DND-41 (cell line): ENCODE measurements around the gene CLIC5.

Experiments
- ATAC-seq: fragments of 200-7000 bp; cut with Tn5 transposase; 3 replicates; pipeline ENCODE4 v1.9.1; 2021; ENCODE audit warnings: low read depth; ENCODE audit not compliant: insufficient read depth
- DNase-seq: peaks from one replicate; pipeline ENCODE4 v3.0.0-alpha.2; 2020
- H2AFZ ChIP-seq: 2 replicates; pipeline ENCODE4 v1.6.0; 2012; ENCODE audit warnings: low read depth, low read length
- H3K27ac ChIP-seq: 2 replicates; pipeline ENCODE4 v1.5.1; 2012; ENCODE audit warnings: low read length, inconsistent platforms
- H3K27me3 ChIP-seq: fragments of 200-600 bp; sonication (generic); 2 replicates; pipeline ENCODE4 v1.6.0; 2012; ENCODE audit warnings: low read length, mild to moderate bottlenecking, inconsistent platforms; ENCODE audit not compliant: insufficient read depth, poor library complexity
- H3K36me3 ChIP-seq: 2 replicates; pipeline ENCODE4 v1.5.1; 2012; ENCODE audit warnings: low read length, inconsistent platforms; ENCODE audit not compliant: insufficient read depth
- H3K4me1 ChIP-seq: 2 replicates; pipeline ENCODE4 v1.5.1; 2012; ENCODE audit warnings: mild to moderate bottlenecking, low read length; ENCODE audit not compliant: insufficient read depth
- H3K4me2 ChIP-seq: 2 replicates; pipeline ENCODE4 v1.6.0; 2012; ENCODE audit warnings: mild to moderate bottlenecking, moderate library complexity, low read length, inconsistent platforms; ENCODE audit not compliant: insufficient read depth
- H3K4me3 ChIP-seq, 2 experiments: fragments of 200-600 bp in 1 of 2; shearing (Covaris generic) in 1 of 2; 2 replicates each; pipeline ENCODE4 v1.5.1; 2012 to 2016; ENCODE audit warnings: inconsistent platforms in 2 of 2, low read length in 2 of 2, mild to moderate bottlenecking in 2 of 2, low read depth in 1 of 2, moderate library complexity in 1 of 2
- H3K79me2 ChIP-seq: 2 replicates; pipeline ENCODE4 v1.6.0; 2012; ENCODE audit warnings: low read length, inconsistent platforms; ENCODE audit not compliant: insufficient read depth
- H3K9ac ChIP-seq: 2 replicates; pipeline ENCODE4 v1.6.0; 2012; ENCODE audit warnings: low read depth, mild to moderate bottlenecking, inconsistent platforms, low read length, moderate library complexity
- H3K9me3 ChIP-seq: 2 replicates; pipeline ENCODE4 v1.5.1; 2012; ENCODE audit warnings: low read length, moderate library complexity, mild to moderate bottlenecking, inconsistent platforms; ENCODE audit not compliant: insufficient read depth, severe bottlenecking
- H4K20me1 ChIP-seq: 2 replicates; pipeline ENCODE4 v1.6.0; 2012; ENCODE audit warnings: low read length; ENCODE audit not compliant: insufficient read depth
- EZH2 ChIP-seq: IDR thresholded peaks from 3 replicates; pipeline ENCODE4 v1.6.1; 2012; ENCODE audit warnings: borderline replicate concordance, low read depth, mild to moderate bottlenecking, moderate library complexity, low read length, inconsistent platforms; ENCODE audit not compliant: severe bottlenecking
- TF ChIP-seq, protein P1 (sequence below): IDR thresholded peaks from 2 replicates; pipeline ENCODE4 v1.5.1; 2012; ENCODE audit warnings: borderline replicate concordance, low read length, moderate library complexity, mild to moderate bottlenecking; ENCODE audit not compliant: poor library complexity, severe bottlenecking; ENCODE audit errors: extremely low read depth

Gene CLIC5

DNA sequence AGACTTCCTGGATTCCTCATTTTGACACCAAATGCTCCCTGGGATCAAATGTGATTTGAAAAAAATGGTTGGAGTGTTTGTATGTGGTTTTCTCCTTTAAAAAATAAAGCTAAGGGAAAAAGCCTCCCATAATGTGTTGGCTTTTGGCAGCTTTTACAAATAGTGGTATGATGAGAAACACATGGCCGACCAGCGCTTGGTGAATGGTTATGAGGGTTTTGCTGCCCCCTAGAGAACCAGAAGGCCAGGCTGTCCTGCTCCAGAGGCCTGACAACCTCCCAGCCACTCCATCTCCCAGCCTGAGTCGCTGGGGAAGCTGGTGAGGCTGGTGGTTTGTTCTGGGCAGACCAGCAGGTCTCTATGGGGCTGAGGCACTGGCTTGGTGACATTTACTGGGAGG is 69.3 kb downstream of the CLIC5 start:
- Histone ChIP-seq H3K27ac (no peak overlapping the region), H3K4me1 (no peaks in the 10 kb centered on the region), H3K36me3 (no peaks in the 10 kb centered on the region), H4K20me1 (no peaks in the 10 kb centered on the region), H3K27me3 (peaks cover 6% of the 10 kb centered on the region), H3K9ac (no peak overlapping the region), H3K9me3 (no peaks in the 10 kb centered on the region), H3K79me2 (no peaks in the 10 kb centered on the region), H2AFZ (no peak overlapping the region), H3K4me2 (no peak overlapping the region), H3K4me3 (no peak overlapping the region)
- TF ChIP-seq, protein P1, sequence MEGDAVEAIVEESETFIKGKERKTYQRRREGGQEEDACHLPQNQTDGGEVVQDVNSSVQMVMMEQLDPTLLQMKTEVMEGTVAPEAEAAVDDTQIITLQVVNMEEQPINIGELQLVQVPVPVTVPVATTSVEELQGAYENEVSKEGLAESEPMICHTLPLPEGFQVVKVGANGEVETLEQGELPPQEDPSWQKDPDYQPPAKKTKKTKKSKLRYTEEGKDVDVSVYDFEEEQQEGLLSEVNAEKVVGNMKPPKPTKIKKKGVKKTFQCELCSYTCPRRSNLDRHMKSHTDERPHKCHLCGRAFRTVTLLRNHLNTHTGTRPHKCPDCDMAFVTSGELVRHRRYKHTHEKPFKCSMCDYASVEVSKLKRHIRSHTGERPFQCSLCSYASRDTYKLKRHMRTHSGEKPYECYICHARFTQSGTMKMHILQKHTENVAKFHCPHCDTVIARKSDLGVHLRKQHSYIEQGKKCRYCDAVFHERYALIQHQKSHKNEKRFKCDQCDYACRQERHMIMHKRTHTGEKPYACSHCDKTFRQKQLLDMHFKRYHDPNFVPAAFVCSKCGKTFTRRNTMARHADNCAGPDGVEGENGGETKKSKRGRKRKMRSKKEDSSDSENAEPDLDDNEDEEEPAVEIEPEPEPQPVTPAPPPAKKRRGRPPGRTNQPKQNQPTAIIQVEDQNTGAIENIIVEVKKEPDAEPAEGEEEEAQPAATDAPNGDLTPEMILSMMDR: peak; percentile 47
- no peak for TF ChIP-seq EZH2
- 0 out of 3 replicates have a peak, but pooled peaks have one; percentile 42 for ATAC-seq
- DNase-seq: peak; percentile 13

DNA sequence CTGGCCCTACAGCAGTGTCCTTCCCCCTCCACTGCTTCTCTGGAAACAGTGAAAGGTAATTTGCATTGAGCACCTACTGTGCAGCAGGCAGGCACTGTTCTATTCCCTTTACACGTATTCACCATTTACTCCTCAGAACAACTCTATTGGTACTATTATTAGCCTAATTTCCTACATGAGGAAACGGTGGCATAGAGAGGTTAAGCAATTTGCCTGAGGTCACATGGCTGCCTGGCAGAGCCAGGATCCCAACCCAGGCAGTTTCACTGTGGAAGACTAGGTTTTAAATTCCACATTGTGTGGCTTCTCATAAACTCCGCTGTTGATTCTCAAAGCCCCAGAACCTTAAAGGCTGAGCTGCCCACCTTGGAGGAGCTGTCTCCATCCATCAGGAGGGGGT is 72.7 kb downstream of the CLIC5 start:
- no peak for ATAC-seq
- Histone ChIP-seq H3K36me3 (no peaks in the 10 kb centered on the region), H3K27ac (no peak overlapping the region), H3K79me2 (no peaks in the 10 kb centered on the region), H3K9me3 (no peaks in the 10 kb centered on the region), H3K4me3 (no peak overlapping the region), H2AFZ (no peak overlapping the region), H3K4me2 (no peak overlapping the region), H4K20me1 (no peaks in the 10 kb centered on the region), H3K9ac (no peak overlapping the region), H3K27me3 (peaks cover 12% of the 10 kb centered on the region), H3K4me1 (no peaks in the 10 kb centered on the region)
- TF ChIP-seq EZH2: no peak
- no peak for DNase-seq

DNA sequence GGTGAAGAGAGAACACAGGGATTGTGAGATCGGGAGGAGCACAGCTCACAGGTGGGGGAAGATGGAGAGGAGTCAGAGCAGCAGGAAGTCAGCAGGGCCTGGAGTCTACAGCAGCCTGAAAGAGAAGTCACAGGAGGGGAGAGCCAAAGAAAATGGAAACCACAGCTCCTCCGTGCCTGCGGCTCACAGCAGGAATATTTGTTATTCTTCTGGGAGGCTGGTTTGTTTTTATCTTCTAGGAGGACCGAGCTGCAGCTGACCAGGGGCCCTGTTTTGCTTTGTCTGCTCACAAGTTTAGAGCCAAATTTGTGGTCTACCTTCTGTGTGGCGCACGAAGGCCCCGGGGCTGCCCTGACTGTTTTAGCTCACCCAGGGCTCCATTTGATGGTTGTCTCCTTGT is 81.8 kb downstream of the CLIC5 start:
- peaks cover 9% of the 10 kb centered on the region for H3K27me3 ChIP-seq
- H3K79me2 ChIP-seq: no peaks in the 10 kb centered on the region
- no peaks in the 10 kb centered on the region for H3K4me1 ChIP-seq
- H3K4me3 ChIP-seq: no peak overlapping the region
- no peak for DNase-seq
- H3K36me3 ChIP-seq: no peaks in the 10 kb centered on the region
- H3K9ac ChIP-seq: no peak overlapping the region
- H4K20me1 ChIP-seq: no peaks in the 10 kb centered on the region
- no peaks in the 10 kb centered on the region for H3K9me3 ChIP-seq
- no peak overlapping the region for H2AFZ ChIP-seq
- no peak overlapping the region for H3K27ac ChIP-seq
- no peak overlapping the region for H3K4me2 ChIP-seq
- TF ChIP-seq EZH2: no peak
- TF ChIP-seq, protein P1: no peak
- no peak for ATAC-seq

DNA sequence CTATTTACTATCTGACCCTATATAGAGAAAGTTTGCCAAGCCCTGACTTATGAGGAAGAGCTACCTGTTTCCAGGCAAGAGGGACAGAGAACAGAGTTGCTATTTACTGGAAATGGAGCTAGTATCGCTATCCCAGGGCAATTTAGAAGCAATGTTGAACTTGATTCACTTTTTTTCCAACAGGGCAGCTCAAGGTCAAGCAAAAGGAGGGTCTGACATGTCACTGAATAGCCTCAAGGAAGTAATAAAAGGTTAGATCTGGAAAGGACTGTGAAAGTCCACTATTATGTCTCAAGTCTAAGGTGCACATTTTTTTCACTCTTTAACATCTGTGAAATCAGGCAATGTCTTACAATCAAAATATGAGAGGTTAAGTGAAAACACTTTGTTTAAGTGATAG is 84.4 kb downstream of the CLIC5 start:
- DNase-seq (no peak), ATAC-seq (no peak)
- H2AFZ ChIP-seq: no peak overlapping the region
- no peak overlapping the region for H3K9ac ChIP-seq
- H3K27ac ChIP-seq: no peak overlapping the region
- H4K20me1 ChIP-seq: no peaks in the 10 kb centered on the region
- no peaks in the 10 kb centered on the region for H3K36me3 ChIP-seq
- no peaks in the 10 kb centered on the region for H3K9me3 ChIP-seq
- no peak overlapping the region for H3K4me3 ChIP-seq
- peaks cover 14% of the 10 kb centered on the region for H3K27me3 ChIP-seq
- H3K4me1 ChIP-seq: no peaks in the 10 kb centered on the region
- no peak overlapping the region for H3K4me2 ChIP-seq
- TF ChIP-seq, protein P1: no peak
- TF ChIP-seq EZH2: no peak
- no peaks in the 10 kb centered on the region for H3K79me2 ChIP-seq
